Stimulated activated naive CD8-positive, alpha-beta T cell treated with anti-CD3 and anti-CD28 coated beads, Interleukin-15, Interleukin-2, amounts not matched to agents 100 ng/mL and 50 ng/mL, for 24 hours (primary cell): ENCODE measurements around the gene MRPS2.
"Not testable (repeated sequence)": the region's sequence is repeated elsewhere in the genome, so short reads cannot be mapped to it uniquely, and the experiment has no call there.

Experiments
- H3K27ac Mint-ChIP-seq: one replicate; pipeline ENCODE4 v1.8.0; 2021; ENCODE audit warnings: mild to moderate bottlenecking, mixed read lengths
- H3K27me3 Mint-ChIP-seq: one replicate; pipeline ENCODE4 v1.8.0; 2021; ENCODE audit warnings: mixed read lengths
- H3K36me3 Mint-ChIP-seq: one replicate; pipeline ENCODE4 v1.8.0; 2021; ENCODE audit warnings: low read depth, mixed read lengths
- H3K4me1 Mint-ChIP-seq: one replicate; pipeline ENCODE4 v1.8.0; 2021; ENCODE audit warnings: low read depth, mixed read lengths
- H3K4me3 Mint-ChIP-seq: one replicate; pipeline ENCODE4 v1.8.0; 2021; ENCODE audit warnings: mild to moderate bottlenecking, mixed read lengths
- H3K9me3 Mint-ChIP-seq: one replicate; pipeline ENCODE4 v1.8.0; 2021; ENCODE audit warnings: mixed read lengths

Gene MRPS2

DNA sequence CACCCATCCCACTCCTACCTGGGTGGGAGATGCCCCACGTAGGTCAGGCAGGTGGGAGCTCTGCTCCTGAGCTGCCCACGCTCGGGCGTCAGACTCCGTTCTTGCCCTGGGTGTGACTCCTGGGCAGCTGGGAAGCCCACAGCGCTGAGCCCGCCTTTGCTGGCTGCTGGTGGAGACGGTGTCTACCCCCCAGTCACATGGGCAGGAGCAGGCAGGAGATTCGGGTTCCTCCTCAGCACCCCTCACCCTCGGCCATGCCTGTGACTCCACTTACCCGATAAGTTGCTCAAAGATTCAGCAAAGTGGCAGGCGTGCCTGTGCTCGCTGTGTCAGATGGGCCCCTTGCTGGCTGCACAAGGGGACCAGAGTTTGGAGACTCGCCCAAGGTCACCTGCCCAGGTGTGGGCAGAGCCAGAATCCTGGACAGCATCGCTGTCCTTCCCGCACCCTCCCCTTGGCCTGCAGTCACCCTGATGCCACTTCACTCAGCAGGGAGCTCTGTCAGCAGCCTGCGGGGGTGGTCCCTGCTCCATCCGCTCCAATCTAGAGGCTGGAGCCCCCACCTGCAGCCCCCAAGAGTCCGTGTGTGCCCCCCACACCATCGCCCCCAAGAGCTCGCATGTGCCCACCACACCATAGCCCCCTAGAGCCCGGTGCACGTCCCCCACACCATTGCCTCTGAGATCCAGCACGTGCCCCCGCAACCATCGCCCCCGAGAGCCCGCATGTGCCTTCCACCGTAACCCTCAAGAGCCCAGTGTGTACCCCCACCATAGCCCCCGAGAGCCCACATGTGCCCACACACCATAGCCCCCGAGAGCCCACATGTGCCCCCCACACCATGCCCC lies 25.0 kb downstream of the MRPS2 start:
- no peaks in the 10 kb centered on the region for H3K36me3 Mint-ChIP-seq
- H3K4me3 Mint-ChIP-seq: no peak overlapping the region
- H3K27me3 Mint-ChIP-seq: peaks cover 7% of the 10 kb centered on the region
- H3K4me1 Mint-ChIP-seq: no peaks in the 10 kb centered on the region
- no peak overlapping the region for H3K27ac Mint-ChIP-seq
- H3K9me3 Mint-ChIP-seq: no peaks in the 10 kb centered on the region

DNA sequence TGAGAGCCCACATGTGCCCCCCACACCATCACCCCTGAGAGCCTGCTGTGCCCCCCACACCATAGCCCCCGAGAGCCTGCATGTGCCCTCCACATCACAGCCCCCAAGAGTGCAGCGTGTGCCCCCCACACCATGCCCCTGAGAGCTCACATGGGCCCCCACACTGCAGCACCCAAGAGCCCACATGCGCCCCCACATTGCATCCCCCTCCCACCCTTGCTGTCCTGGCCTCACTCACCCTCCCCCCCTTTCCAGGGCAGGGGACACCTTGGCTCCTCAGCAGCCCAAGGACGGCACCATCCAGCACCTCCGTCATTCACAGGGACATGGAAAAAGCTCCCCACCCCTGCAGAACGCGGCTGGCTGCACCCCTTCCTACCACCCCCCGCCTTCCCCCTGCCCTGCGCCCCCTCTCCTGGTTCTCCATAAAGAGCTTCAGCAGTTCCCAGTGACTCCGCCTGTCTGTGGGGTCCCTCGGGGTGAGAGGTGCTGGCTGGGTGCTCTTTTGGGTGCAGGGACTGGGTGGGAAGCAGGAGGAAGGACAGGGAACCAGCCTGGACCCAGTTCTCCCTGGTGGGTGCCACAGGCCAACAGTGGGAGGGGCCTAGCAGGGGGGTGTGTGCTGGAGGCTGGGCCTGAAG lies 25.7 kb downstream of the MRPS2 start:
- H3K27me3 Mint-ChIP-seq: peaks cover 12% of the 10 kb centered on the region
- H3K4me3 Mint-ChIP-seq: no peak overlapping the region
- H3K27ac Mint-ChIP-seq: no peak overlapping the region
- H3K4me1 Mint-ChIP-seq: no peaks in the 10 kb centered on the region
- no peaks in the 10 kb centered on the region for H3K9me3 Mint-ChIP-seq
- H3K36me3 Mint-ChIP-seq: no peaks in the 10 kb centered on the region

DNA sequence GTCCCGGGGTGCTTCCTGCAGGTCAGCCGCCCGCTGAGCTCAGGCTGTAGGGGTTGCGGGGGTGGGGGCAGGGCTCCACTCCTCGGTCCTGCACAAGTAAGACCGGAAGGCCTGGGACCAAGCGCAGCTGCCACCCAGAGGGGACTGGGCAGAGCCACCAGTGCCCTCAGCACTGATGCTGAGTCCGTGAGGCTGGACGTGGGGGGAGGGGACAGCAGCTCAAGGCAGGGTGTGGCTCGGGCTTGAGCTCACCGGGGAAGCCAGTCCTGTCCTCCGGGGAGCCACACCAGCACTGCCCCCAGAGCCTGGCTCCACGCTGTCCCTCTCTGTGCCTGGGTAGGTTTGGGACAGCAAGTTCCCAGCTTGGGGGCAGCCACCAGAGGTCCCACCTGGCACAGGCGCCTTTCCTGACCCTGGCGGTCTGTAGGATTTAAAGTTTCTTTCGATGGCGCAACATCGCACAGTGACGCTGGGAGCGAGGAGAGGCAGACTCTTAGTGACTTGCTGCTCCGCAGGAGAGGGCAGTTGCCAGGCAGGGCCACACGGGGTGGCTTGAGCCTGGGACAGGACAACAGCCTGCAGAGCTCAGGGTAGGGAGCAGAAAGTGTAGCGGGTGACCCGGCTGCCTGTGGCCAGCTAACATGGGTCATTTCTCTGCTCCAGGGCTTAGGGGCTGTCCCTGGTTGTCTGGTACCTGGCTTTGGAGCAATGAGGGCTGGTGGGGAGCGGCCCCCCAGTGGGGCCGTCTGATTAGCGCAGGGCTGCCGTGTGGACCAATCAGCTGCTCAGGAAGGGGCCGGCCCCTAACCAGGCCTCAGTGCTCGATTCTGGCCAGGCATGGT lies 26.5 kb downstream of the MRPS2 start:
- H3K4me3 Mint-ChIP-seq: no peak overlapping the region
- H3K27me3 Mint-ChIP-seq: peaks cover 16% of the 10 kb centered on the region
- H3K27ac Mint-ChIP-seq: no peak overlapping the region
- no peaks in the 10 kb centered on the region for H3K9me3 Mint-ChIP-seq
- no peaks in the 10 kb centered on the region for H3K36me3 Mint-ChIP-seq
- H3K4me1 Mint-ChIP-seq: no peaks in the 10 kb centered on the region

DNA sequence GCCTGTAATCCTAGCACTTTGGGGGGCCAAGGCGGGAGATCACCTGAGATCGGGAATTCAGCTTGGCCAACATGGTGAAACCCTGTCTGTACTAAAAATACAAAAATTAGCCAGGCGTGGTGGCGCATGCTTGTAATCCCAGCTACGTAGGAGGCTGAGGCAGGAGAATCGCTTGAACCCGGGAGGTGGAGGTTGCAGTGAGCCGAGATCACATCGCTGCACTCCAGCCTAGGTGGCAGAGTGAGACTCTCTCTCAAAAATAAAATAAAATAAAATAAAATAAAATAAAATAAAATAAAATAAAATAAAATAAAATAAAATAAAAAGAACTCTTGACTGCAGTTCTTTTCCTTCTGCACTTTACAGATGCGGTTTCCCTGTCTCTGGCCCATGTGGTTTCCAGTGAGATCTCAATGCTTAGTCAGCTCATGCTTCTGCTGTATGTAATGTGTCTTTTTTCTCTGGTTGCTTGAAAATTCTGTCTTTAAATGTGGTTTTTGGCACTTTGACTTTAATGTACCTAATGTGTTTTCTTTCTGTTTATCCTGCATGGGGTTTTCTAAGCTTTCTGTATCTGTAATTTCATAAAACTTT lies 28.5 kb downstream of the MRPS2 start:
- not testable (repeated sequence) for H3K4me3 Mint-ChIP-seq, H3K4me1 Mint-ChIP-seq, H3K36me3 Mint-ChIP-seq, H3K27ac Mint-ChIP-seq, H3K9me3 Mint-ChIP-seq
- H3K27me3 Mint-ChIP-seq: peaks cover 15% of the 10 kb centered on the region

DNA sequence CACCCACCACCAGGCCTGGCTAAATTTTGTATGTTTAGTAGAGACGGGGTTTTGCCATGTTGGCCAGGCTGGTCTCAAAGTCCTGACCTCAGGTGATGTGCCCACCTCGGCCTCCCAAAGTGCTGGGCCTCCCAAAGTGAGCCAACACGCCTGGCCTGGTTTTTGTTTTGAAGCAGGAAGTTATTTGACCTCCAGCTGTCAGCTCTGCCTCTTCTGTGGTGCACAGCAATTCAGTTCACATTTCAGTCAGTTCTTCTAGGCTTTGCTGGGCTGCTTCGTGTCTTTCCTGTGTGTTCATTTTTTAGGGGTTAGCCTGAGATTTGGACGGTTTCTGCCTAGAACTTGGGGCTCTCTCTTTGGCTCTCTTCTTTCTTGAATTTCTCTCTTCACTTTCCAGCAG lies 29.7 kb downstream of the MRPS2 start:
- Mint-ChIP-seq H3K27ac (no peak overlapping the region), H3K4me1 (no peaks in the 10 kb centered on the region), H3K27me3 (peaks cover 23% of the 10 kb centered on the region), H3K9me3 (no peaks in the 10 kb centered on the region), H3K36me3 (no peaks in the 10 kb centered on the region), H3K4me3 (no peak overlapping the region)

DNA sequence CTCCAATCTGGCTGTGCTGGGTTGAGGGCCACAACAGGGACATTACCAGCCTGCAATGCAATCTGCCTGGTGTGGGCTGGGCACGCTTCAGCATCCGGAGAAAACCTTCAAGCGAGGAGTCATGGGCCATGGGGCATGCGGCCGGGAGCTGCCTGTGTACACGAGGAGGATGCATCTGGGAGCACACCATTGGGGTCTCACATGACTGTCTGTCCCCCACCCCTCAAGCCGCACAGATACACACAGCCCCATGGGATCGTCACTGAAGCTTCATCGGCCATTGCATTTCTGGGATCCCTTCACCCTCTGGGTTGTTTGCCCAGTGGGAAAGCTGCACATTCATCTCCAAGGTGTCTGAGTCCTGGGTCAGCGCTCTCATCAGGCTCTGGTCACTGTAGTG lies 30.6 kb downstream of the MRPS2 start:
- no peaks in the 10 kb centered on the region for H3K4me1 Mint-ChIP-seq
- H3K36me3 Mint-ChIP-seq: no peaks in the 10 kb centered on the region
- no peaks in the 10 kb centered on the region for H3K9me3 Mint-ChIP-seq
- H3K27me3 Mint-ChIP-seq: peaks cover 23% of the 10 kb centered on the region
- no peak overlapping the region for H3K4me3 Mint-ChIP-seq
- no peak overlapping the region for H3K27ac Mint-ChIP-seq

DNA sequence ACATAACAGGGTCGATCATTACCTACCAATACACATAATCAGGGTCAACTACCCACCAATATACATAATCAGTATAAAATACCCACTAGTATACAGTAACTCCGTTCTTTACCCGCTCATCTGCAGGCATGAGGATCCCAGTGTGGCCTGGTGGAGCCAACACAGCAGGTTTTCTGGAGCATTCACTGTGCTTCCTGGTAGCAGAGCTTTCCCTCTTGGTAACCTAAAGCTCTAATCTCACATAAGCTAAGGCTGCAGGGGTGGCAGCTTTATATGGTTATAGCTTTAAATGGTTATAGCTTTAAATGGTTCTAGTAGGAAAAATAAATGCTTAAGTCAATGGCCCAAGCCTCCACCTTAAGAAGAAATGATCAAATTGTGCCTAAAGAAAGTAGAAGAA lies 32.6 kb downstream of the MRPS2 start:
- no peaks in the 10 kb centered on the region for H3K4me1 Mint-ChIP-seq
- H3K27me3 Mint-ChIP-seq: peaks cover 38% of the 10 kb centered on the region
- H3K9me3 Mint-ChIP-seq: no peaks in the 10 kb centered on the region
- H3K27ac Mint-ChIP-seq: no peak overlapping the region
- H3K4me3 Mint-ChIP-seq: no peak overlapping the region
- no peaks in the 10 kb centered on the region for H3K36me3 Mint-ChIP-seq

DNA sequence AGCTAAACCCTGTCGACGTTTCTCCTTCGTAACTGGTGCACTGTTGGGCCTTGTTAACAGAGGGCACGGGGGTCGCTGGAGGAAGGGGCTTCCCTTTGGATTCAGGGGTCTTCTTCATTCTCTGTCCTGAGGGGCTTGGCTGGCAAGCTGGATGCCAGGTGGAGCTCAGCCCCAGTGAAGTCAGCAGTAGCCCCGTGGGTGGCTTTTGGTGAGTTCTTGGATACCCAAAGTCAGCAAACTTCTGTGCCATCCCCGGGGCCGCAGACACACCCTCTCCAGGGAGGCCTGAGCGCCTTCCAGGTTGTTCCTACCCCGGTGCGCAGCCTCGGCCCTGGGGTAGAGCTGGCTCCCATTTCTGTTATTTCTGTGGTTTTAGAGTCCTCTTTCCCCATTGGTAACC lies 33.2 kb downstream of the MRPS2 start:
- no peaks in the 10 kb centered on the region for H3K36me3 Mint-ChIP-seq
- no peaks in the 10 kb centered on the region for H3K4me1 Mint-ChIP-seq
- peaks cover 43% of the 10 kb centered on the region for H3K27me3 Mint-ChIP-seq
- no peak overlapping the region for H3K4me3 Mint-ChIP-seq
- H3K27ac Mint-ChIP-seq: no peak overlapping the region
- no peaks in the 10 kb centered on the region for H3K9me3 Mint-ChIP-seq

DNA sequence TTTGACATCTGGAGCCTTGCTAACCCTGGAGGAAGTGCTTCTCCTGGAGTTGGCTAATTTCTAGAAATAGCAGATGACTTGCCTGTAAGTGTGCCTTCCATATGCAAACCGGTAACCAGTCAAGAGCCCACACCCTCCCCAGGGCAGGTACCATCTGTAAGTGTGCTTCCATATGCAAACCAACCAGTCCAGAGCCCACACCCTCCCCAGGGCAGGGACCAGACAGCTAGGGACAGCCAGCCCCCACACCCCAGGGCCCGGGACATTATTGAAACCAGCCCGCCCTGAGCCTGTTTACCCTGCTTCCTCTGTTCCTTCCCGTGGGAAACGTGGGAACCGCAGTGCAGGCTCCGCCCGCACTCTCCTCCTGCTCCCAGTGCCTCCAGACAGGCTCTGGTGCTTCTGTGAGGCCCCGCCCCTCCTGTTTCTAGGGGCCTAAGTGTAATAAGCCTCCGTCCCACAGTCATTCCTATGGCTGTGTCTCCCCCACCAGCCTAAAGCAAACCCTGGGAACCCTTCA lies 33.8 kb downstream of the MRPS2 start:
- not testable (repeated sequence) for H3K9me3 Mint-ChIP-seq, H3K4me3 Mint-ChIP-seq, H3K36me3 Mint-ChIP-seq, H3K27ac Mint-ChIP-seq, H3K4me1 Mint-ChIP-seq
- H3K27me3 Mint-ChIP-seq: peaks cover 47% of the 10 kb centered on the region

DNA sequence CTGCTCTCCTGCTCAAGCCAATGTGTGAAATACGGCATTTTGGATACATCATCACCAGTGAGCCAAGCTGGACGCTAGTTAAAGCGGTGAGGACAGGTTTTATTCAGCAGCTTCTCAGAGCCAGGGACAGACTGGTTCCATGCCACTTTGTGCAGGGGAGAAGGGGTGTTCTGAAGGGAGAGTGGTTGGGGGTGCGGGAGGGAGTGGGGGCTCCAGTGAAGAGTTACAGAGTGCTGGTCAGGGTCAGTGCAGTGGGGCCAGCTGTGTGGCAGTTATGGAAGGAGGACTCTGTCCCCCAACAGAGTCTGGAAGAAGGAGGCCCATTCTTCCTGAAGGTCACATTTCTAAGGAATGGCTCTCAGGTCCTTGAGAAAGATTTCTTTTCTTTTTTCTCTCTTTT lies 34.3 kb downstream of the MRPS2 start:
- H3K9me3 Mint-ChIP-seq, H3K27ac Mint-ChIP-seq, H3K36me3 Mint-ChIP-seq, H3K4me1 Mint-ChIP-seq, H3K4me3 Mint-ChIP-seq: not testable (repeated sequence)
- H3K27me3 Mint-ChIP-seq: peaks cover 50% of the 10 kb centered on the region

DNA sequence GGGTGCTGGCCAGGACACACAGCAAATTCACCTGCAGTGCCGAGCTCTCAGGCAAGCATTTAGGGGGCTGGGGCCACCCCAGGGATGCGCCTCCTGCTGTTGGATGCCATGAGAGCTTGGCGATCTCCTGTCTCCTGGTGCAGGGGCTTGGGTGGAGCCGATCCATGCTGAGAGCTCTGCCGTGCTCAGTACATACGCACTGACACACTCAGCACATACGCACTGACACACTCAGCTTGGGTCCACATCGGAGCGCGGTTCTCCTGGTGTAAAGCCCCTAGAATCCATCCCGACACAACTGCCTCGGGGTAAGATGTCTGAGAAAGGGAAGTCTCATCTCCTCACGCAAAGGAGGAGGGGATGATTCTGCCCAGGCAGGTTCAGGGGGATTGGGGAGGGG lies 35.1 kb downstream of the MRPS2 start:
- H3K27ac Mint-ChIP-seq, H3K9me3 Mint-ChIP-seq, H3K4me3 Mint-ChIP-seq, H3K36me3 Mint-ChIP-seq, H3K4me1 Mint-ChIP-seq: not testable (repeated sequence)
- H3K27me3 Mint-ChIP-seq: peaks cover 45% of the 10 kb centered on the region

DNA sequence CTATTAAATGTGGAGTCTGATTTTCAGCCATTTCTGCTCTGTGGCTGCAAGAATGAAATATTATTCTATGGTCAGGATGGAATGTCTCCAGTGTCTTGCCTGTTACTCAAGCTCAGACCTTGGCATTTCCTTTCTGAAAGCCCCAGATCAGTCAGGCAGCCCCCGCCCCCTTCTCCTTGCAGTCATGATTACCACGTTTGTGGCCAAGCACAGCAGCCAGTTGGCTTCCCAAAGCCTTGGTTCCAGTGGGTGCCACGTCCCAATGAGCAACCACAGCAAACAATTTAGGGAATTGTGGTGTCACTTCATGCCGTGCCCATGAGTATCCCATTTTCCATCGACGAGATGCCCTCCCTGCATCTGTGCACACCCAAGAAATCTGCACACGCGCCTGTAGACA lies 35.7 kb downstream of the MRPS2 start:
- H3K27me3 Mint-ChIP-seq: peaks cover 42% of the 10 kb centered on the region
- no peak overlapping the region for H3K4me3 Mint-ChIP-seq
- no peaks in the 10 kb centered on the region for H3K9me3 Mint-ChIP-seq
- H3K27ac Mint-ChIP-seq: no peak overlapping the region
- no peaks in the 10 kb centered on the region for H3K36me3 Mint-ChIP-seq
- no peaks in the 10 kb centered on the region for H3K4me1 Mint-ChIP-seq

DNA sequence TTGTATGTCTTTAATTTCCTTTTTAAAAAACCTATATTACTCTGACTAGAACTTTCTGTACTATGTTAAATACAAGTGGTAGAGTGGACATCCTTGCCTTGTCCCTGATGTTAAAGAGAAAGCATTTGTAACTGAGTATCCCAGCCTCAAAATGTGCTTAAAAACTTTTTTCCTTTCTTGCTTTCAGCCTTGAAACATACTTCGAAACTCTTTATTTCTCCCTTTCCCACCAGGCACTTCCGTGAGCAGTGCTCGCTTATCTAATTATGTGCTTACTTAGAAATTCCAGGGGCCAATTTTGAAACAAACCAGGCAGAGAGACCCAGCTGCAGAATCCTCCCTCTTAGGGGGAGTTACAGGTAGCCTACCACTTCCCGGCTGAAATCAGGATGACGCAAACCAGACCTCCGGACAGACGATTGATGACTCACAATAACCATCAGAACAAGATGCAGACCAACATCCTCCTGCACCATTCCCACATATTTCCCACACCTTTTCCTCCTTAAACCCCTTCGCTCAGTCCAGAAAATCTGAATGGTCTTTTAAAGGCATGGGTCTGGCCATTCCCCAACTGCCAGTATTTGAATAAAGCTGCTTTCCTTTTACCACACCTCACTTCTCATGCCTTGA lies 42.9 kb downstream of the MRPS2 start:
- H3K27me3 Mint-ChIP-seq: peaks cover 20% of the 10 kb centered on the region
- H3K4me1 Mint-ChIP-seq, H3K9me3 Mint-ChIP-seq, H3K27ac Mint-ChIP-seq, H3K36me3 Mint-ChIP-seq, H3K4me3 Mint-ChIP-seq: not testable (repeated sequence)

DNA sequence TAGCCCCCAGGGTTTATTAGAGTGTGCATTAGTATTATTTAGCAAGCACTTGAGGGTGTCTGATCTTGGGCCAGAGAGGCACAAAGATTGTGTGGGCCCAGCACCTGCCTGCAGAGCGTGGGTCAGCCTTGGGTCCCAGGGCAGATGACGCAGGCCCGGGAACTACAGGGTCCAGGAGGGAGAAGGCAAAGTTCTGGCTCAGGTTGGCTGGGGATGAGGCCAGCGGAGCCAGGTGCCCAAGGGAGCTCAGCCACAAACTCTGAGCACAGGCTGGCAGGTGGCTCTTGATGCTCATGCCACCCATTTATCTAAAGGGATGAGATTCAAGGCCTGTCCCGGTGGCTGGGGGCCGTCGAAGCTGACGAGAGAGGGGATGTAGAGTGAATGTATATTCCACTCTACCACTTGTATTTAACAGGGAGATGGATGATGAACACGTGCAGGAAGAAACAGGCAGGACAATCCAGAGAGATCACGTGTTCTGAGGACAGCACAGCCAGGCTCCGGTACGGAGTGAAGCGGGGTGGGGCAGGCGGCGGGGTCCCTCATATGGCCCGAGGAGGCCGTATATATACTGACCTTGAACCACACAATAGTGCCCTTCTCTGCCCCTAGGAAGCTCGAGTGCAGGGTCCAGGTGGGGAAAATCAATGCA lies 44.6 kb downstream of the MRPS2 start:
- no peaks in the 10 kb centered on the region for H3K36me3 Mint-ChIP-seq
- H3K27ac Mint-ChIP-seq: no peak overlapping the region
- H3K9me3 Mint-ChIP-seq: no peaks in the 10 kb centered on the region
- no peaks in the 10 kb centered on the region for H3K4me1 Mint-ChIP-seq
- H3K4me3 Mint-ChIP-seq: no peak overlapping the region
- peaks cover 12% of the 10 kb centered on the region for H3K27me3 Mint-ChIP-seq
